HCT116 (cell line): ENCODE results near the gene TSPAN16.

Experiments
- CEBPB ChIP-seq: IDR thresholded peaks from 2 replicates; pipeline ENCODE4 v1.6.1; 2012; ENCODE audit warnings: low read depth
- ELF1 ChIP-seq: IDR thresholded peaks from 2 replicates; pipeline ENCODE4 v1.6.1; 2012; ENCODE audit warnings: low read depth, borderline replicate concordance
- POLR2A ChIP-seq: IDR thresholded peaks from 2 replicates; pipeline ENCODE4 v1.7.0; 2011; ENCODE audit warnings: borderline replicate concordance; ENCODE audit not compliant: insufficient read depth, insufficient read length; ENCODE audit errors: extremely low read depth
- POLR2AphosphoS5 ChIP-seq: IDR thresholded peaks from 2 replicates; pipeline ENCODE4 v1.6.1; 2011; ENCODE audit warnings: mild to moderate bottlenecking, low read depth, low read length, moderate library complexity
- YY1 ChIP-seq: IDR thresholded peaks from 2 replicates; pipeline ENCODE4 v1.6.1; 2011; ENCODE audit warnings: low read length, low read depth, moderate library complexity, mild to moderate bottlenecking; ENCODE audit not compliant: insufficient replicate concordance; ENCODE audit errors: extremely low read depth
- TF ChIP-seq, protein P1 (sequence below): IDR thresholded peaks from 2 replicates; pipeline ENCODE4 v1.6.1; 2012
- TF ChIP-seq, protein P2 (sequence below), 3 experiments: fragments of 200-600 bp in 1 of 3; sonication (generic) in 1 of 3; IDR thresholded peaks in 2 of 3; conservative IDR thresholded peaks in 1 of 3; 2 replicates each; pipeline ENCODE4 v1.5.1; 2012 to 2017; ENCODE audit warnings: low read depth in 2 of 3, low read length in 2 of 3, antibody characterized with exemption in 1 of 3, borderline replicate concordance in 1 of 3, control low read depth in 1 of 3, mild to moderate bottlenecking in 1 of 3, mixed read lengths in 1 of 3, mixed run types in 1 of 3, moderate library complexity in 1 of 3; ENCODE audit not compliant: insufficient read depth in 1 of 3

DNA sequence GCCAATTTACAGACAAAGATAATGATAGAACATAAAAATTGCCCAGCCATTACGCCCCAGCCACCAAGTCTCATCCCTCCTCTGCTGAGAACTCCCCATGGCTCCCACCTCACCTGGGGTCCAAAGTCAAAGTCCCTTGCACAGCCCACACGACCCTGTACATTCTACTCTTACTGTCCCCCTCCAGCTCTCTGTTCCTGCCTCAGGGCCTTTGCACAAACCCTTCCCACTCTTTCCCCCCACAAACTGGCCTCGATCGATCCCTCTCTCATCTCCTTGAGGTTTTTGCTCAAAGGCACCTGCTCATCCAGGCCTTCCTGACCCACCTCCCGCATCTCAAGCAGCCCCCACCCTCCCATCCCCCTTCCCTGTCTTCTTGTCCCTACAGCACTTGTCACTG lies 35.0 kb upstream of the TSPAN16 start:
- TF ChIP-seq POLR2A (no peak), ELF1 (no peak), POLR2AphosphoS5 (no peak), CEBPB (no peak), YY1 (no peak)
- TF ChIP-seq, protein P1, sequence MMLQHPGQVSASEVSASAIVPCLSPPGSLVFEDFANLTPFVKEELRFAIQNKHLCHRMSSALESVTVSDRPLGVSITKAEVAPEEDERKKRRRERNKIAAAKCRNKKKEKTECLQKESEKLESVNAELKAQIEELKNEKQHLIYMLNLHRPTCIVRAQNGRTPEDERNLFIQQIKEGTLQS = no peak
- TF ChIP-seq, protein P2, sequence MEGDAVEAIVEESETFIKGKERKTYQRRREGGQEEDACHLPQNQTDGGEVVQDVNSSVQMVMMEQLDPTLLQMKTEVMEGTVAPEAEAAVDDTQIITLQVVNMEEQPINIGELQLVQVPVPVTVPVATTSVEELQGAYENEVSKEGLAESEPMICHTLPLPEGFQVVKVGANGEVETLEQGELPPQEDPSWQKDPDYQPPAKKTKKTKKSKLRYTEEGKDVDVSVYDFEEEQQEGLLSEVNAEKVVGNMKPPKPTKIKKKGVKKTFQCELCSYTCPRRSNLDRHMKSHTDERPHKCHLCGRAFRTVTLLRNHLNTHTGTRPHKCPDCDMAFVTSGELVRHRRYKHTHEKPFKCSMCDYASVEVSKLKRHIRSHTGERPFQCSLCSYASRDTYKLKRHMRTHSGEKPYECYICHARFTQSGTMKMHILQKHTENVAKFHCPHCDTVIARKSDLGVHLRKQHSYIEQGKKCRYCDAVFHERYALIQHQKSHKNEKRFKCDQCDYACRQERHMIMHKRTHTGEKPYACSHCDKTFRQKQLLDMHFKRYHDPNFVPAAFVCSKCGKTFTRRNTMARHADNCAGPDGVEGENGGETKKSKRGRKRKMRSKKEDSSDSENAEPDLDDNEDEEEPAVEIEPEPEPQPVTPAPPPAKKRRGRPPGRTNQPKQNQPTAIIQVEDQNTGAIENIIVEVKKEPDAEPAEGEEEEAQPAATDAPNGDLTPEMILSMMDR (IDR thresholded peaks at IDR 0.05 in 2 of 3, conservative IDR thresholded peaks at IDR 0.05 in 1 of 3; ENCODE audit: borderline replicate concordance in 1 of 3, insufficient read depth in 1 of 3, low read depth in 2 of 3, low read length in 2 of 3) = no peak
